IMR-90 (cell line): ENCODE results near the gene FAM83C. TPM values are rescaled to one million over a fixed set of nuclear protein-coding genes. Genes with fewer than 3 reads are reported as not detected.

Experiments used
- ATAC-seq: fragments of 200-7000 bp; cut with Tn5 transposase; 2 replicates; pipeline ENCODE4 v1.9.1; 2020; ENCODE audit warnings: low read depth, mild to moderate bottlenecking, moderate library complexity
- Bru-seq: library from RNA; stranded (reverse); fragments of 400-500 nt; gene quantifications from one replicate; lab custom pipeline; 2021; lab: Mats Ljungman, UMichigan
- BruChase-seq, 2 experiments: library from RNA; stranded (reverse); fragments of 400-500 nt; gene quantifications; one replicate each; lab custom pipeline; 2021; lab: Mats Ljungman, UMichigan
- BruUV-seq: library from RNA; stranded (reverse); fragments of 400-500 nt; replicated peaks from 2 replicates; lab custom pipeline; 2021; lab: Mats Ljungman, UMichigan
- CTCF ChIA-PET: fragments of 300-600 bp; formaldehyde crosslinking; extraction: SDS; loops from one replicate; lab custom pipeline; 2021; ENCODE audit warnings: antibody characterized with exemption; lab: Yijun Ruan, JAX
- POLR2A ChIA-PET: fragments of 300-600 bp; sonication (Branson Sonifier 250); formaldehyde crosslinking; loops from one replicate; lab custom pipeline; 2022; ENCODE audit warnings: antibody characterized with exemption; ENCODE audit not compliant: unreplicated experiment; lab: Charles Lee
- DNase-seq: peaks from one replicate; pipeline ENCODE4 v3.0.0; 2013
- H2AFZ ChIP-seq: replicated peaks from 2 replicates; pipeline ENCODE3; 2013; ENCODE audit warnings: low read length, mild to moderate bottlenecking; ENCODE audit not compliant: poor library complexity
- H2AK5ac ChIP-seq: 2 replicates; pipeline ENCODE4 v1.6.1; 2013; ENCODE audit warnings: low read depth, low read length, inconsistent platforms
- H2AK9ac ChIP-seq: replicated peaks from 2 replicates; pipeline ENCODE3; 2013; ENCODE audit warnings: mild to moderate bottlenecking, low read depth, low read length, moderate library complexity; ENCODE audit not compliant: poor library complexity
- H2BK120ac ChIP-seq: 2 replicates; pipeline ENCODE4 v1.6.1; 2013; ENCODE audit warnings: low read depth, low read length, inconsistent platforms
- H2BK15ac ChIP-seq: 3 replicates; pipeline ENCODE4 v1.6.1; 2013; ENCODE audit warnings: low read depth, low read length, inconsistent platforms
- H2BK20ac ChIP-seq: 2 replicates; pipeline ENCODE4 v1.6.1; 2013; ENCODE audit warnings: low read depth, mild to moderate bottlenecking, inconsistent platforms, low read length, moderate library complexity
- H2BK5ac ChIP-seq: 2 replicates; pipeline ENCODE4 v1.6.1; 2013; ENCODE audit warnings: mild to moderate bottlenecking, low read depth, low read length, inconsistent platforms; ENCODE audit not compliant: poor library complexity, severe bottlenecking
- H3K14ac ChIP-seq: replicated peaks from 2 replicates; pipeline ENCODE4 v1.6.1; 2013; ENCODE audit warnings: low read depth, low read length, inconsistent platforms
- H3K18ac ChIP-seq: 2 replicates; pipeline ENCODE4 v1.6.1; 2013; ENCODE audit warnings: low read depth, low read length, control low read depth
- H3K23ac ChIP-seq: 2 replicates; pipeline ENCODE4 v1.6.1; 2013; ENCODE audit warnings: low read depth, low read length, inconsistent platforms
- H3K27ac ChIP-seq: 2 replicates; pipeline ENCODE4 v1.5.1; 2013; ENCODE audit warnings: mild to moderate bottlenecking, control low read depth, low read length; ENCODE audit not compliant: insufficient read depth
- H3K27me3 ChIP-seq: 2 replicates; pipeline ENCODE4 v1.6.1; 2013; ENCODE audit warnings: low read length; ENCODE audit not compliant: control insufficient read depth, insufficient read depth
- H3K36me3 ChIP-seq: 2 replicates; pipeline ENCODE4 v1.6.1; 2013; ENCODE audit warnings: low read length, mixed read lengths; ENCODE audit not compliant: control insufficient read depth, insufficient read depth
- H3K4ac ChIP-seq: 2 replicates; pipeline ENCODE4 v1.6.1; 2013; ENCODE audit warnings: low read depth, low read length, inconsistent platforms
- H3K4me1 ChIP-seq: 2 replicates; pipeline ENCODE4 v1.6.1; 2013; ENCODE audit warnings: low read length, mixed read lengths; ENCODE audit not compliant: control insufficient read depth, insufficient read depth
- H3K4me2 ChIP-seq: 2 replicates; pipeline ENCODE4 v1.6.1; 2013; ENCODE audit warnings: low read depth, mild to moderate bottlenecking, control low read depth, low read length, moderate library complexity
- H3K4me3 ChIP-seq: 2 replicates; pipeline ENCODE4 v1.5.1; 2013; ENCODE audit warnings: low read depth, mild to moderate bottlenecking, control low read depth, low read length, moderate library complexity; ENCODE audit not compliant: insufficient read depth
- H3K56ac ChIP-seq: 2 replicates; pipeline ENCODE4 v1.6.1; 2013; ENCODE audit warnings: low read length, inconsistent platforms; ENCODE audit not compliant: insufficient read depth; ENCODE audit errors: extremely low read depth
- H3K79me1 ChIP-seq, 2 experiments: 2 replicates each; pipeline ENCODE4 v1.6.1; 2013; ENCODE audit warnings: low read length in 2 of 2, inconsistent platforms in 1 of 2, low read depth in 1 of 2
- H3K9ac ChIP-seq: 2 replicates; pipeline ENCODE4 v1.6.1; 2013; ENCODE audit warnings: low read depth, low read length, control low read depth
- H3K9me1 ChIP-seq: 2 replicates; pipeline ENCODE4 v1.6.1; 2013; ENCODE audit warnings: low read length, inconsistent platforms; ENCODE audit not compliant: insufficient read depth
- H3K9me3 ChIP-seq: 2 replicates; pipeline ENCODE4 v1.6.1; 2013; ENCODE audit warnings: low read length; ENCODE audit not compliant: control insufficient read depth, insufficient read depth
- H4K20me1 ChIP-seq: 2 replicates; pipeline ENCODE4 v1.6.1; 2013; ENCODE audit warnings: low read length, inconsistent platforms; ENCODE audit not compliant: insufficient read depth
- H4K5ac ChIP-seq: 2 replicates; pipeline ENCODE4 v1.6.1; 2013; ENCODE audit warnings: mild to moderate bottlenecking, low read depth, low read length, control low read depth
- H4K8ac ChIP-seq, 2 experiments: 2 replicates each; pipeline ENCODE4 v1.6.1; 2013; ENCODE audit warnings: low read depth in 2 of 2, low read length in 2 of 2, control low read depth in 1 of 2, inconsistent platforms in 1 of 2
- H4K91ac ChIP-seq: 2 replicates; pipeline ENCODE4 v1.6.1; 2013; ENCODE audit warnings: low read depth, low read length, inconsistent platforms; ENCODE audit not compliant: insufficient read depth
- BHLHE40 ChIP-seq: fragments of 150-350 bp; IDR thresholded peaks from 2 replicates; pipeline ENCODE4 v1.6.1; 2016; ENCODE audit warnings: mild to moderate bottlenecking, low read depth, low read length
- CHD1 ChIP-seq: IDR thresholded peaks from 2 replicates; pipeline ENCODE4 v1.6.1; 2012; ENCODE audit warnings: low read depth, low read length, improper control_type of control experiment
- FOS ChIP-seq: fragments of 150-350 bp; IDR thresholded peaks from 2 replicates; pipeline ENCODE4 v1.6.1; 2016; ENCODE audit warnings: low read depth, low read length
- MAZ ChIP-seq: IDR thresholded peaks from 2 replicates; pipeline ENCODE4 v1.6.1; 2012; ENCODE audit warnings: low read depth, mild to moderate bottlenecking, low read length, improper control_type of control experiment, moderate library complexity, borderline replicate concordance
- NFE2L2 ChIP-seq: fragments of 150-350 bp; IDR thresholded peaks from 2 replicates; pipeline ENCODE4 v1.6.1; 2016; ENCODE audit warnings: low read depth, mild to moderate bottlenecking, low read length
- RAD21 ChIP-seq: IDR thresholded peaks from 2 replicates; pipeline ENCODE4 v1.6.1; 2012; ENCODE audit warnings: low read length, improper control_type of control experiment
- RCOR1 ChIP-seq: IDR thresholded peaks from 2 replicates; pipeline ENCODE4 v1.6.1; 2012; ENCODE audit warnings: mild to moderate bottlenecking, low read length, improper control_type of control experiment; ENCODE audit not compliant: insufficient replicate concordance
- RFX5 ChIP-seq: IDR thresholded peaks from 2 replicates; pipeline ENCODE4 v1.8.0; 2012; ENCODE audit warnings: low read depth, mild to moderate bottlenecking, low read length, moderate library complexity
- WGBS, 2 experiments: methylation state at CpG; one replicate each; pipeline versions ENCODE4 v1.1.5 to v1.1.7; 2013; ENCODE audit warnings: missing lambda C conversion rate in 2 of 2; ENCODE audit not compliant: insufficient read length in 1 of 2; ENCODE audit errors: extremely low coverage in 2 of 2; 5-methylcytosine and 5-hydroxymethylcytosine counted together
- dilution Hi-C: fragments of 300-500 bp; cut with HindIII; formaldehyde crosslinking; loops from one replicate; pipeline ENCODE4 v1.14.3; 2018; ENCODE audit warnings: low sequenced_read_pairs; ENCODE audit not compliant: unreplicated experiment
- in situ Hi-C: fragments of 300-500 bp; cut with MboI; formaldehyde crosslinking; loops from 3 replicates; pipeline ENCODE4 v1.14.3; 2019; ENCODE audit warnings: low sequenced_read_pairs, inconsistent platforms, mixed read lengths
- intact Hi-C: fragments of 100-400 bp; cut with micrococcal nuclease; formaldehyde crosslinking; loops from 2 replicates; pipeline ENCODE4 v1.10.0; 2022
- long read RNA-seq: library from polyadenylated mRNA; unstranded; transcript quantifications from one replicate; pipeline ENCODE4 v2.0.0, GENCODE V29; 2021; ENCODE audit not compliant: unreplicated experiment
- polyA plus RNA-seq, 3 experiments: library from polyadenylated mRNA; depleted of rRNA; stranded (reverse); fragments of >200 nt; gene quantifications; 2 replicates each; pipeline ENCODE4 v1.2.3, GENCODE V29; 2012; ENCODE audit warnings: low replicate concordance in 1 of 3
- total RNA-seq: library from RNA; depleted of rRNA; stranded (reverse); fragments of >200 nt; gene quantifications from 2 replicates; pipeline ENCODE4 v1.2.3, GENCODE V29; 2012; rRNA removed
- TF ChIP-seq, protein P1 (sequence below): fragments of 150-350 bp; IDR thresholded peaks from 2 replicates; pipeline ENCODE4 v1.6.1; 2016; ENCODE audit warnings: low read depth, mild to moderate bottlenecking, low read length, moderate library complexity, borderline replicate concordance
- TF ChIP-seq, protein P2 (sequence below): fragments of 150-350 bp; IDR thresholded peaks from 2 replicates; pipeline ENCODE4 v1.6.1; 2017; ENCODE audit warnings: mild to moderate bottlenecking, antibody characterized with exemption, low read length, low read depth
- TF ChIP-seq, protein P3 (sequence below): conservative IDR thresholded peaks from 2 replicates; pipeline ENCODE4 v1.5.1; 2012; ENCODE audit warnings: mild to moderate bottlenecking, low read depth, low read length, improper control_type of control experiment

The FAM83C gene
- not detected in 2 replicates for total RNA-seq
- 0.02 and 0.03 TPM in 2 replicates for polyA plus RNA-seq (2012; rRNA removed)
- polyA plus RNA-seq (2012; cell fraction: cytosol; rRNA removed), result 0.02 TPM in 1 of 2 replicates, not detected in the other
- 0.03 and 0.13 TPM in 2 replicates for polyA plus RNA-seq (2012; cell fraction: nucleus; rRNA removed; ENCODE audit: low replicate concordance)
- Bru-seq, nascent RNA, result not detected
- percentile 9 among the genes with signal in this experiment for BruChase-seq, experiment 1, labeled RNA remaining after a 6-hour chase
- percentile 10 among the genes with signal in this experiment for BruChase-seq, experiment 2, labeled RNA remaining after a 2-hour chase
- long read RNA-seq, result 0 reads

DNA sequence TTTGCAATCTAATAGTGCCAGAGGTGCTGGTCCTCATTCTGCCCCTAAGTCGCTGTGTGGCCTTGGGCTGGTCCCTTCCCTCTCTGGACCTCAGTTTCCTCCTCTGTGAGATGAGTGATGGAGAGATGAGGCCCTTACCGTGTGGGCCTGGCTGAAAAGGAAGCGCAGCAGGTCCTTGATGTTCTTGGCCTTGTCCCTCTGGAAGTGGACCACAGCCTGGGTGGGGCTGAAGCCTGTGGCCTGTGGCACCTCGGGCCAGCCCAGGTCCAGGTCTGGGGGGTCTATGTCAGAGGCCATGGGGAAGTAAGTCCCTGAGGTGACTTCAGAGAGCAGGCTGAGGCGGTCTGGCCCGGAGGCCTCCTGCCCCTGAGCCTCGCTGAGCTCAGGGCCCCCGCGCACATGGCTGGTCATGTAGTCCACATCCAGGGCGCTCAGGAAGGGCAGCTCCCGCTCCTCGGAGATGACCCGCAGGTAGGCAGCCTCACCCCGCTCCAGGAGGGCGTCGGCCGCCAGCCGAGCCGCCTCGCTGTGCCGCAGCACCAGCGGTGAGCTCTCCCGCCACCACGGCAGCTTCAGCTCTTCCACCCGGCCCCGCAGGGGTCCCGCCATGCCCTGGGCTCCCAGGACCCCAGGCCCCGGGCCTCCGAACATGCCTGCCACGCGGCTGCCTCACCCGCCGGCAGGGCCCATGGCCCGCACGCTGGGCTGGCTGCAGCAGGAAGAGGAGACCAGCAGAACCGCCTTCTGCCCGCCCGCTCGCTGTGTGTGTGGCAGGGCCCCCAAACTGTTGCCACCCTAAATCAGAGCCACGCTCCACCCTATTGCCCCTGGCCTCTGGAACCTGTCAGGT is at the start of gene FAM83C:
FAM83C (minus strand) TSS at position 772 of the 850 bp plus-strand sequence; CDS start at position 651, 121 bp downstream.
- H3K36me3 ChIP-seq, result no peaks in the 10 kb centered on the region
- H2BK120ac ChIP-seq, result no peak within 1 kb of the TSS
- H3K56ac ChIP-seq, result no peak within 1 kb of the TSS
- peak within 1 kb of the TSS; percentile 64 for H2AFZ ChIP-seq
- H3K4ac ChIP-seq, result no peak within 1 kb of the TSS
- H2BK15ac ChIP-seq, result peak within 1 kb of the TSS; percentile 26; the same call in 1 of the 3 replicates
- 0 out of 2 replicates have a peak within 1 kb of the TSS, but pooled peaks have one; percentile 6 for H4K91ac ChIP-seq
- no peak within 1 kb of the TSS for H3K9ac ChIP-seq
- H3K23ac ChIP-seq, result no peak within 1 kb of the TSS
- ChIA-PET POLR2A (no interaction called here), CTCF (no interaction called here)
- no peak for DNase-seq
- in situ Hi-C loops, result no loop called here
- 0 out of 2 replicates have a peak within 1 kb of the TSS, but pooled peaks have one; percentile 4 for H3K14ac ChIP-seq
- peaks cover 1% of the 10 kb centered on the region; the same call in 1 of the 2 replicates for H3K4me1 ChIP-seq
- dilution Hi-C loops, result no loop called here
- no peaks in the 10 kb centered on the region for H3K9me3 ChIP-seq
- H3K4me2 ChIP-seq, result no peak within 1 kb of the TSS
- intact Hi-C loops, result no loop called here
- no peak within 1 kb of the TSS for H3K18ac ChIP-seq
- peak within 1 kb of the TSS; percentile 5; the same call in 1 of the 2 replicates for H2BK20ac ChIP-seq
- no peaks in the 10 kb centered on the region; the same call in 1 of the 2 replicates for H3K9me1 ChIP-seq
- H4K8ac ChIP-seq, result no peak within 1 kb of the TSS
- no peak within 1 kb of the TSS for H3K27ac ChIP-seq
- 95% methylated on average over 14 of the region's 40 CpGs; no CpG with 5 or more reads in 1 of the 2 experiments for WGBS, 2 experiments
- ATAC-seq, result no peak
- 0 out of 2 replicates have a peak within 1 kb of the TSS, but pooled peaks have one; percentile 10 for H2AK5ac ChIP-seq
- peaks cover 2% of the 10 kb centered on the region for H3K27me3 ChIP-seq
- BruUV-seq, result no TSS peak
- no peaks in the 10 kb centered on the region for H3K79me1 ChIP-seq
- H4K20me1 ChIP-seq, result no peaks in the 10 kb centered on the region
- H2BK5ac ChIP-seq, result no peak within 1 kb of the TSS
- H4K5ac ChIP-seq, result no peak within 1 kb of the TSS
- H2AK9ac ChIP-seq, result no peak within 1 kb of the TSS
- no peak within 1 kb of the TSS for H3K4me3 ChIP-seq
- TF ChIP-seq RFX5, result no peak
- TF ChIP-seq NFE2L2, result no peak
- TF ChIP-seq, protein P1, sequence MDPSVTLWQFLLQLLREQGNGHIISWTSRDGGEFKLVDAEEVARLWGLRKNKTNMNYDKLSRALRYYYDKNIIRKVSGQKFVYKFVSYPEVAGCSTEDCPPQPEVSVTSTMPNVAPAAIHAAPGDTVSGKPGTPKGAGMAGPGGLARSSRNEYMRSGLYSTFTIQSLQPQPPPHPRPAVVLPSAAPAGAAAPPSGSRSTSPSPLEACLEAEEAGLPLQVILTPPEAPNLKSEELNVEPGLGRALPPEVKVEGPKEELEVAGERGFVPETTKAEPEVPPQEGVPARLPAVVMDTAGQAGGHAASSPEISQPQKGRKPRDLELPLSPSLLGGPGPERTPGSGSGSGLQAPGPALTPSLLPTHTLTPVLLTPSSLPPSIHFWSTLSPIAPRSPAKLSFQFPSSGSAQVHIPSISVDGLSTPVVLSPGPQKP, result no peak
- no peak for TF ChIP-seq RCOR1
- no peak for TF ChIP-seq CHD1
- TF ChIP-seq RAD21, result no peak
- TF ChIP-seq, protein P2, sequence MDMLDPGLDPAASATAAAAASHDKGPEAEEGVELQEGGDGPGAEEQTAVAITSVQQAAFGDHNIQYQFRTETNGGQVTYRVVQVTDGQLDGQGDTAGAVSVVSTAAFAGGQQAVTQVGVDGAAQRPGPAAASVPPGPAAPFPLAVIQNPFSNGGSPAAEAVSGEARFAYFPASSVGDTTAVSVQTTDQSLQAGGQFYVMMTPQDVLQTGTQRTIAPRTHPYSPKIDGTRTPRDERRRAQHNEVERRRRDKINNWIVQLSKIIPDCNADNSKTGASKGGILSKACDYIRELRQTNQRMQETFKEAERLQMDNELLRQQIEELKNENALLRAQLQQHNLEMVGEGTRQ, result no peak
- no peak for TF ChIP-seq MAZ
- TF ChIP-seq BHLHE40, result no peak
- TF ChIP-seq, protein P3, sequence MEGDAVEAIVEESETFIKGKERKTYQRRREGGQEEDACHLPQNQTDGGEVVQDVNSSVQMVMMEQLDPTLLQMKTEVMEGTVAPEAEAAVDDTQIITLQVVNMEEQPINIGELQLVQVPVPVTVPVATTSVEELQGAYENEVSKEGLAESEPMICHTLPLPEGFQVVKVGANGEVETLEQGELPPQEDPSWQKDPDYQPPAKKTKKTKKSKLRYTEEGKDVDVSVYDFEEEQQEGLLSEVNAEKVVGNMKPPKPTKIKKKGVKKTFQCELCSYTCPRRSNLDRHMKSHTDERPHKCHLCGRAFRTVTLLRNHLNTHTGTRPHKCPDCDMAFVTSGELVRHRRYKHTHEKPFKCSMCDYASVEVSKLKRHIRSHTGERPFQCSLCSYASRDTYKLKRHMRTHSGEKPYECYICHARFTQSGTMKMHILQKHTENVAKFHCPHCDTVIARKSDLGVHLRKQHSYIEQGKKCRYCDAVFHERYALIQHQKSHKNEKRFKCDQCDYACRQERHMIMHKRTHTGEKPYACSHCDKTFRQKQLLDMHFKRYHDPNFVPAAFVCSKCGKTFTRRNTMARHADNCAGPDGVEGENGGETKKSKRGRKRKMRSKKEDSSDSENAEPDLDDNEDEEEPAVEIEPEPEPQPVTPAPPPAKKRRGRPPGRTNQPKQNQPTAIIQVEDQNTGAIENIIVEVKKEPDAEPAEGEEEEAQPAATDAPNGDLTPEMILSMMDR, result no peak
- no peak for TF ChIP-seq FOS
